Muscle layer of duodenum (tissue), 2 donors: ENCODE data around the gene FHAD1.
"Not testable (repeated sequence)": the region's sequence is repeated elsewhere in the genome, so short reads cannot be mapped to it uniquely, and the experiment has no call there.

Experiments
- H3K27ac ChIP-seq: one replicate; pipeline ENCODE4 v1.7.0; 2013; ENCODE audit warnings: mild to moderate bottlenecking, low read length
- H3K27me3 ChIP-seq: one replicate; pipeline ENCODE4 v1.7.0; 2013; ENCODE audit warnings: low read depth, mild to moderate bottlenecking, control low read depth, low read length
- H3K36me3 ChIP-seq, 2 donors: one replicate each; pipeline ENCODE4 v1.7.0; 2013; ENCODE audit warnings: low read length in 2 of 2, control low read depth in 1 of 2, mild to moderate bottlenecking in 1 of 2; ENCODE audit not compliant: insufficient read depth in 2 of 2, control insufficient read depth in 1 of 2
- H3K4me1 ChIP-seq, 2 donors: one replicate each; pipeline ENCODE4 v1.7.0; 2013; ENCODE audit warnings: low read length in 2 of 2, mild to moderate bottlenecking in 2 of 2, control low read depth in 1 of 2, moderate library complexity in 1 of 2; ENCODE audit not compliant: insufficient read depth in 2 of 2, control insufficient read depth in 1 of 2
- H3K4me3 ChIP-seq, 2 donors: one replicate each; pipeline ENCODE4 v1.7.0; 2013; ENCODE audit warnings: low read length in 2 of 2, low read depth in 1 of 2, mild to moderate bottlenecking in 1 of 2
- H3K9me3 ChIP-seq, 2 donors: one replicate each; pipeline ENCODE4 v1.7.0; 2013; ENCODE audit warnings: low read length in 2 of 2, control low read depth in 1 of 2, mild to moderate bottlenecking in 1 of 2; ENCODE audit not compliant: control insufficient read depth in 1 of 2
- donor health status: healthy.

FHAD1 gene

DNA sequence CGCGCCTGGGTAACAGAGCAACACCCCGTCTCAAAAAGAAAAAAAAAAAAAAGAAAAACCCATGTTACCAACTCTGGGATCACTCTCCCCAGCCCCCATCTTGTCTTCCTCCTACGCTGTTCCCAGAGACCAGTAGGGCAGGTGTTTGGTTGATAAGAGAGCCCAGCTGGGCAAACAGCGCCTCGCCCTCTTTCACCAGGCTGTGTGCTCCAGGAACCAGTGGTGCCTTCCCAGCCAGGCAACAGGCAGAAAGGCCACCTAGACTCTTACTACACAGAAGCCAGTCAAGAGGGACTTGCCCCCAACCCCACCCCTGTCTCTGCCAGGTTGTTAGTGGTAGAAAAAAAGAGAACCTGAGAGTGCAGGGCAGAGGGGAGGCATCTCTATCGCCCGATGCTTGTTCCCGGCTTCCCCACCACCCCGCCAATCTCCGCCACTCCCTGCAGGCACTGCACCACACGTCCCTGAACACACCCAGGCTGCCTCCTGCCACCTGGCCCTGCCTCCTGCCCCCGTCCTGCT lies 177.2 kb downstream of the FHAD1 start:
- Histone ChIP-seq H3K9me3 (no peaks in the 10 kb centered on the region), H3K4me1 (peaks cover 6 to 17% of the 10 kb centered on the region in 2 donors), H3K36me3 (peaks cover 21% of the 10 kb centered on the region in 2 donors), H3K27me3 (no peaks in the 10 kb centered on the region), H3K4me3 (no peak overlapping the region), H3K27ac (peak overlapping the region; percentile 91)

DNA sequence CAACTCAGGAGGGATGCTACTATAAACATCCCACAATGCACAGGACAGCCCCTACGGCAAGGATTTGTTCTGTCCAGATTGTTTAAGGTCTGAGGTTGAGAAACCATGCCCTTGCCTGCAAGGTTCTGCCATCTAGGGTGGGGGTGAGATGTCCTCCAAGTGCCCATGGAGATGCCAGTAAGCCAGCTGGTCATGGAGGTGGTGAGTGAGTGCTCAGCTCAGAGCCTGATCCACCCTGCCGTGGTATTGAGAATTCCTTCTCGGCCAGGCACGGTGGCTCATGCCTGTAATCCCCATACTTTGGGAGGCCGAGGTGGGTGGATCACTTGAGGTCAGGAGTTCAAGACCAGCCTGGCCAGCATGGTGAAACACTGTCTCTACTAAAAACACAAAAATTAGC lies 178.0 kb downstream of the FHAD1 start:
- Histone ChIP-seq H3K4me3 (no peak overlapping the region), H3K27ac (peak overlapping the region; percentile 91), H3K27me3 (no peaks in the 10 kb centered on the region), H3K4me1 (peaks cover 6 to 15% of the 10 kb centered on the region in 2 donors), H3K9me3 (no peaks in the 10 kb centered on the region), H3K36me3 (peaks cover 21 to 27% of the 10 kb centered on the region in 2 donors)

DNA sequence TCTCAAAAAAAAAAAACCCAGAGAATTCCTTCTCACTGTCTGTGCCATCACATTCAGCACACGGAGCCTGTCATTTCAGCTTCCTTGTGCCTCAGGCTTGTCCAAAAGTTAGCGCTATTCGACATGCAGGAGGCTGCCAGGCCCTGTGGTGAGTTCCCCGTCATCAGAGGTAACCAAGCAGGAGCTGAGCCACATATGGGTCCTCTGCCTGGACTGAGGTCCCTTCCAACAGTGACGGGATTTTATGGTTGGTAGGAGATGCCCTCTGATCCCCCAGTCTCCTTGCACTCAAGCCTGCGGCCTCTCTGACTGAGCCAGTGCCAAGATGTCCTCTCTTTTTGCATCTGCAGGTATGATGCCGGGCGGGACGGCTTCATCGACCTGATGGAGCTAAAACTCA lies 178.5 kb downstream of the FHAD1 start:
- H3K9me3 ChIP-seq = no peaks in the 10 kb centered on the region
- H3K4me1 ChIP-seq = peaks cover 6 to 15% of the 10 kb centered on the region in 2 donors
- no peak overlapping the region for H3K4me3 ChIP-seq
- peak overlapping the region; percentile 39 for H3K27ac ChIP-seq
- H3K36me3 ChIP-seq = peaks cover 21 to 30% of the 10 kb centered on the region in 2 donors
- no peaks in the 10 kb centered on the region for H3K27me3 ChIP-seq

- Histone ChIP-seq H3K27ac (peak overlapping the region; percentile 39), H3K4me1 (peaks cover 6 to 13% of the 10 kb centered on the region in 2 donors), H3K27me3 (no peaks in the 10 kb centered on the region), H3K9me3 (no peaks in the 10 kb centered on the region), H3K4me3 (no peak overlapping the region), H3K36me3 (peaks cover 21 to 30% of the 10 kb centered on the region in 2 donors)
Observed at GRCh38 chr1:15425958-15426357, 178.9 kb downstream of the FHAD1 start.

GRCh38 chr1:15426492-15427279 lies 179.7 kb downstream of the FHAD1 start:
- Histone ChIP-seq H3K4me3 (no peak overlapping the region), H3K27me3 (no peaks in the 10 kb centered on the region), H3K27ac (peak overlapping the region; percentile 39), H3K4me1 (peaks cover 6 to 9% of the 10 kb centered on the region in 2 donors), H3K9me3 (no peaks in the 10 kb centered on the region), H3K36me3 (peaks cover 21 to 30% of the 10 kb centered on the region in 2 donors)

- no peak overlapping the region for H3K4me3 ChIP-seq
- H3K9me3 ChIP-seq = no peaks in the 10 kb centered on the region
- H3K27ac ChIP-seq = no peak overlapping the region
- H3K27me3 ChIP-seq = no peaks in the 10 kb centered on the region
- H3K4me1 ChIP-seq = peaks cover 6 to 9% of the 10 kb centered on the region in 2 donors
- H3K36me3 ChIP-seq = peaks cover 21 to 30% of the 10 kb centered on the region in 2 donors
Observed at GRCh38 chr1:15427280-15427666, 180.2 kb downstream of the FHAD1 start.

DNA sequence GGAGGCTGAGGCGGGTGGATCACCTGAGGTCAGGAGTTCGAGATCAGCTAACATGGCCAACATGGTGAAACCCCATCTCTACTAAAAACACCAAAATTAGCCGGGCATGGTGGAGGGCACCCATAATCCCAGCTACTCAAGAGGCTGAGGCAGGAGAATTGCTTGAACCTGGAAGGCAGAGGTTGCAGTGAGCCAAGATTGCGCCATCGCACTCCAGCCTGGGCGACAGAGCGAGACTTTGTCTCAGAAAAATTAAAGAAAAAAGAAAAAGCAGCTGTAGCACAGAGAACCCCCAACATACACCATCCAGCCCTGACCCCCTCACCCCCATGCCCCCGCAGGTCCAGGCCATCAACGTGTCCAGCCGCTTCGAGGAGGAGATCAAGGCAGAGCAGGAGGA lies 181.2 kb downstream of the FHAD1 start:
- H3K27ac ChIP-seq, H3K27me3 ChIP-seq, H3K4me3 ChIP-seq, H3K9me3 ChIP-seq, H3K4me1 ChIP-seq: not testable (repeated sequence)
- H3K36me3 ChIP-seq = peaks cover 21 to 30% of the 10 kb centered on the region in 2 donors

GRCh38 chr1:15428815-15429435 lies 181.9 kb downstream of the FHAD1 start:
- Histone ChIP-seq H3K36me3 (peaks cover 21 to 30% of the 10 kb centered on the region in 2 donors), H3K4me1 (peaks cover 6 to 9% of the 10 kb centered on the region in 2 donors), H3K9me3 (no peaks in the 10 kb centered on the region), H3K27ac (no peak overlapping the region), H3K4me3 (no peak overlapping the region), H3K27me3 (no peaks in the 10 kb centered on the region)

DNA sequence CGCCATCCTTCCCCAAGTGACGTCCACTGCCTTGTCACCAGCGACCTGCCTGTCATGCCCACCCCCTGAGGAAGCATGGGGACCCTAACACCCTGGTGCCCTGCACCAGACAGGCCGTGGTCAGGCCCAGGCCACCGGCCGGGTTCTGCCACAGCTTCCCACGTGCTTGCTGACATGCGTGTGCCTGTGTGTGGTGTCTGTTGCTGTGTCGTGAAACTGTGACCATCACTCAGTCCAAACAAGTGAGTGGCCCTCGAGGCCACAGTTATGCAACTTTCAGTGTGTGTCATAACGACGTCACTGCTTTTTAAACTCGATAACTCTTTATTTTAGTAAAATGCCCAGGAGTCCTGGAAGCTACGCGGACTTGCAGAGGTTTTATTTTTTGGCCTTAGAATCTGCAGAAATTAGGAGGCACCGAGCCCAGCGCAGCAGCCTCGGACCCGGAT lies 182.7 kb downstream of the FHAD1 start:
- H3K27ac ChIP-seq = no peak overlapping the region
- no peak overlapping the region for H3K4me3 ChIP-seq
- H3K36me3 ChIP-seq = peaks cover 21 to 30% of the 10 kb centered on the region in 2 donors
- no peaks in the 10 kb centered on the region for H3K9me3 ChIP-seq
- no peaks in the 10 kb centered on the region for H3K27me3 ChIP-seq
- H3K4me1 ChIP-seq = peaks cover 6 to 9% of the 10 kb centered on the region in 2 donors

GRCh38 chr1:15430787-15431570 lies 184.0 kb downstream of the FHAD1 start:
- peaks cover 15 to 30% of the 10 kb centered on the region in 2 donors for H3K36me3 ChIP-seq
- no peak overlapping the region for H3K4me3 ChIP-seq
- no peaks in the 10 kb centered on the region for H3K9me3 ChIP-seq
- H3K27me3 ChIP-seq = no peaks in the 10 kb centered on the region
- H3K27ac ChIP-seq = no peak overlapping the region
- H3K4me1 ChIP-seq = peaks cover 6 to 9% of the 10 kb centered on the region in 2 donors

DNA sequence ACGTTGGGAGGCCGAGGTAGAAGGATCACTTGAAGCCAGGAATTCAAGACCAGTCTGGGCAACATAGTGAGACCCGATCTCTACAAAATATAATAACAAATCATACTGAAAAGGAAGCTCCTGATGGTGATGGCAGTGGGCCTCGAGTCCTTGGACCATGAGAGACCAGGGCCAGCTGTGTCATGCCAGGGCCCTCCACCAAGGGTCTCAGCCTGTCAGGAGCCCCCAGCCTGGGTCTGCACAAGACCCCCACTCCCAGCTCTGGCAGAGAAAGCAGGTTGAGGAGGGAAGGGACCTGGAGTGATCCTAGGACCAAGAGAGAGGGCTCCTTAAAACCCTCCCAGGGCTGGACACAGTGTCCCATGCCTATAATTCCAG lies 184.5 kb downstream of the FHAD1 start:
- no peak overlapping the region for H3K4me3 ChIP-seq
- no peaks in the 10 kb centered on the region for H3K9me3 ChIP-seq
- H3K4me1 ChIP-seq = peaks cover under 1 to 9% of the 10 kb centered on the region in 2 donors
- H3K27ac ChIP-seq = no peak overlapping the region
- peaks cover 10 to 30% of the 10 kb centered on the region in 2 donors for H3K36me3 ChIP-seq
- H3K27me3 ChIP-seq = no peaks in the 10 kb centered on the region
